ENCODE data around the gene CLRN1.

The CLRN1 gene

DNA sequence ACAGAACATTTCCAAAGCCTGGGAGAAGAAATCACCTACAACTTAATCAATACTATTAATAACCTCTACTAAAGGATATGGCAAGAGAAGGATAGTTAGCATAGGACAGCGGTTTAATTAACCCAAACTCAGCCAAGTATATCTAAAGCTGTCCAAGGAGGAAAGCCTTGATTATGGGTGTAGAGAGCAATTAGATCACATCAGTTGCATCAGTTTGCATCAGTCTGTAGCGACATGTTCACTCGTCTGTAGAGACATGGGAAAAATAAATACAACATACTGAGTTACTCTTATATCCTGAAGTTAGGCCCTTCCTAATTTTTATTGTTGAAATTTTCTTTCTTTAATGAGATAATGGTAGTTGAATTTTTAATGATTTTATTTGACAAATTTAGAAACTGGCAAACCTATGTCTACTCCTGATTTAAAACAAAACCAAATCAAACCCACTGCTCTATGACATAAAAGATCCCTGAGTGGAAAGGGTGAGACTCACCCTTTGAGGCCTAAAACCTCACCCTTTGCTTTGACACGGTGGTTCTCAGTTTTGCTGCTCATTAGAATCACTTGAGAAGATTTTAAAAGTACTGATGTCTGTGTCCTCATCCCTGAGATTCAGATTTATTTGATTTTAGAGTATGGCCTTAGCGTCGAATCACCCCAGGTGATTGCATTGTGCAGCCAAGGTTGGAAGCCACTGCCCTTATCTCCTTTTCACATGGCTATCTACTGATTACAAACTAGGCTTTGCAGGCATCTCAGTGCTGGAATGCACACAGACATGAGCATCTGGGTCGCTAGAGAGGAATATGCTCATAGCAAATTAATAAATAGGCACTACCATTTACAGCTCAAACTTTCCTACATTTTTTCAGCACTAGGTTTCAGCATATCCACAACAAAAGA is 2.8 kb upstream of the CLRN1 start:
- no peak for DNase-seq

DNA sequence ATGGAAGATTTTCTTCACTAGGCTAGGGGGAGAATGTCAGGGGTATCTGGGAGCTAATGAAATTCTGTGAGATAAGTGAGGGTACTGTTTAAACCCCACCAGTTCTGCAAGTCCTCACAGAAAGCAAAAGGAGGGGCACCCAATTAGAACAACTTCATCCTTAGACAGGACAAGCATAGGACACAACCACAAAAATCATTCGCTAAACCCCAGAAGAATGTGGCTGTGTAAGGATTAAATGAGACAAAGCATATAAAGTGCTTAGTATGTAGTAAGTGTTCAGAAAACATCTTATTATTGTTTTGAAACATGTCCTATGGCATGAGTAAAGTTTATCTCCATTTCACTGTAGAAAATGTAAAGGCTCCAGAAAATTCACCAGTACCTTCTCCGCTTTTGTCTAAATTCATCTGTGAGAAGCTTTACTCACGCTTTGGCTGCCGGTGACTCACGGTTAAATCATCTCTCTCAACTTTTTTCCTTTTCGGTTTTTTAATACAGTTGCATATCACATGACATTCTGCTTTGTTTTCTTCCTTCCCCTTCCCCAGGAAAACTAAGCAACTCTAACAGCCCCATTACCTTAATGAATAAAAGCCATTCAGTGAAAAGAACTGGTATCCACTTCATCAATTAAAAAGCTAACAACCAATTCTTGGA is 1.7 kb downstream of the CLRN1 start:
- DNase-seq = no peak

DNA sequence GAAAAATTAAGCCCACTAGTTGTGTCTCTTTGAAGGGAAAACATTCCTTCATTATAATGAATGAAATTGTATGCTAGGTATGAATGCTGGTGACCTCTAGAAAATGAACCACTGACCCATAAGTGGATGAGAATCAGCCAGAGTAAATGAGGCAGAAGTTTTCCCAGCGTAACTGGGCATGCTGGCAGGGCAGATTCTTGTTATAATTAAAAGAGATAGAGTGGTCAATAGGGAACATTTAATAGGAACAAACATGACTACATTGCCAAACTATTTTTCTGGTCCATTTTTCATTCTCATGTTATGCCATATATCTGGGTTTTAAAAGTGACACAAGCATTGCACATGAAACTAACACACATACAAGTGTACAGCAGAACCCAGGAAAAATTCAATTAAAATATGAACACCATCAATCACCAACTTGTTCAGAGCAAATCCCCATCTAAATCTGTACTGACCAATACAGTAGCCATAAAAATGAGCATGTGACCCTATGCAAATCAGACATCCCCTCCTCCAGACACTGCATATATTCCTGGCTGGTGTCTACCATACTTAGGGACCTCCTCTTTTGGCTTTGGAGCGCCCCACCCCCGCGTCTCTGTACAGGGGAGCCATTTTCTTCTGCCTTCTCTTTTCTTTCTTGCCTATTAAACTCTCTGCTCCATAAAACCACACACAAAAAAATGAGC is 4.0 kb downstream of the CLRN1 start:
- no peak for DNase-seq

DNA sequence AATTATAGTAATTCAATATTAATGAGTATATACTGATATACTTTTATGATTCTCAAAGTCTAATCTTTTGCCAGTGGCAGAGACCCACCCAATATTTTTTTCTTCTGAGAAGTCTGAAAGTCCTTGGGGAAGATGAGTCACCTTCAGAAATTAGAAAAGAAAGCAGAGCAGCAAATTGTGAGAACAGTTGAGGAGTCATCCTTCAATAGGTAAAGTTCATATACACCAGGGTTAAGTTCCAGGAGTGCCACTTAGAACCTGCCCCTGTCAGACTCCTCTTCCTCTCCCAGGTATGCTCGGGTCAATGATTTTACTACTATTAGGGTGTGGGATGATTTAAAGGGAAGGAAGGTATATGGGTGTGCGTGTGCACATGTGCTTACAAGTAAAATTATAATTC is 7.1 kb downstream of the CLRN1 start:
- DNase-seq = no peak

DNA sequence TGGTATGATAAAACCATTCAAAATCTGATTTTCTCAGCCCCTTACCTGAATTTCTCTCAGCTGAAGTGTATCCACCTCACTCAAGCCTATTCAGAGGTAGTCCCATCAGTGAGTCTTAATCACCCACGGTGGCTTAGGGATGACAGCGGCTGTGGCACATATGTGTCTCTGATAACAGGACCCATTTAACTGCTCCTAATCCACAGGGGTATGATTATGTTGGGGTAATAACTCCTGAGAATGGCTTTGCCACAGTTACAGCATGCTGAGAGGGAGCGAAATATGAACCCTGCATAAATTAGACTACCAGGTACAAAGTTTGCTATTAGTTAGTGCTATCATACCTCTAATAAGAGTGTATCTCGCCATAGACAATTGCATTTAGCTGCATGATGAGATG is 10.6 kb downstream of the CLRN1 start:
- DNase-seq = no peak

DNA sequence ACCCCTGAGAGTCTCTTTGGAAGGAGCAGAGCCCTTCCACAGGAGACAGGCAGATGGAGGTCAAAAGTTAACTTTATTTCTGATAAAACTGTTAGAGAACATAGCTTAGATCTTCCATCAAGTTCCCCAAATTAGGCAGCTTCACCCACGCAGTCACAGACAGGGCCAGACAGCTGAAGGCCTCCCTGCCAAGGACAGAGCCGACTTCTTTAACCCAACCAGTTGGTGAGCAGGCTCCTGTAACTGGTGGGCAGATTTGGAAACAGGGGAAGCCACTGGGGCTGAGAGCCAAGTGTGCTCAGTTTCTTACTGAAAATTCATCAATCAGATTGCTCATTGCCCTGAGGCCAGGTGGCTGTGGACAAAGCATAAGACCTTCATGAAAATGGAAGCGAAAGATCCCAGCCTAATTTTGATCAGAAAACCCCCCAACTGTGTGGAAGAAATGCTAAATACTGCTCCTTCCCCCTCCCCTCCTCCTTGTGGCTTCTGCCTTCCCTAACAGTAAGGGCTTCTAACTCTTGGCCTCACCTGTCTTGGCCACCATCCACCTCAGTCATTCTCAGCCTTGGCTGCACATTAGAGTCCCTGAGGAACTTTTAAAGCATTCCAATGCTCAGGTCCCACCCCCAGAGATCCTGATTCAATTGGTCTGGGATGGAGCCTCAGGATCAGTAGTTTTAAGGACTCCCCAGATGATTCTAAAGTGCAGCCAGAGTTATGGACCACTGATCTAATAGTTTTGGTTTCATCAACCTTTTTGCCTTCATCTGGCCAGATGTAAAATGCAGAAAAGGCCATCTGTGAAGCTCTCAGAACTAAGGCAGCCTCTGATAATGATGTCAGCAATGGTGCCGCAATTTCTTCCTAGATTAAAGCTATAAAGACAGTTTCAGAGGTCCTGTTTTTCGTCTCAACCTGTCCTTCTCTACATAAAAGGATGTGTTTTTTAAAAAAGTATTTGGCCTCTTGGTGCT is 11.5 kb downstream of the CLRN1 start:
- DNase-seq = no peak

DNA sequence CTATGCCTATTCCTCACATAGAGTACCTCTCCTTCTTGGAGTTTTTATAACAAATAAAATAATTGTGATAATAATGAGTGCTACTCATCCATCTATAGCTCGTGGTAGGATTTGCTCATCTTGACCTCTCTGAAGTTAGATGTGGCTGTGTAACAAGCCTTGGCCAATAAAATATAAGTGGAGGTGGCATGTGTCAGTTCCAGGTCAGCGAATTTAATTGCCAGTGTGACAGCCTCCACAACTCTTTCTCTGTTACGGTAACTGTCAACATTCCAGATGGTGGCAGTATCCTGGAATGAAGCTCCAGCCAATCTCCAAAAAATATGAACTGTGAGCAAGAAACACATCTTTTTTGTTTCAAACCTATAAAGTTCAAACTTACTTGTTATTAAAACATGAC is 13.8 kb downstream of the CLRN1 start:
- no peak for DNase-seq

DNA sequence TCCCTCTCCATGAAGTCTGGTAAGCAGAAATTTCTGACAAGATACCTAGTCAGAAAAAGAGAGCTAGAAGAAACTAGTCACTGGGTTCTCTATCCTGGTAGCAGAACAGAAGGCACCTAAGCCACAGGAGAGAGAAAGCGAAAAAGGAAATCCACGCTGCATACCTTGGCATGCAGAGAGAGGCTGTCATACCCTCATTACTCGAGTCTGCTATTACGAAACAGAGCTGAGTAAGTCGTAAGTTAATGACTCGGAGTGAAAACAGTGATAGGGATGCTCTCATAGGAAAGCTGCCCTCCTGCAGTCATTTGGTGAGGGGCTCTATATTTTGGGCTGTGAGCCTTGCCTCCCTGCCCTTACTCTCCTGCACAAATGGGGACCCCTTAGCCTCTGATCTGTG is 16.2 kb downstream of the CLRN1 start:
- no peak for DNase-seq

DNA sequence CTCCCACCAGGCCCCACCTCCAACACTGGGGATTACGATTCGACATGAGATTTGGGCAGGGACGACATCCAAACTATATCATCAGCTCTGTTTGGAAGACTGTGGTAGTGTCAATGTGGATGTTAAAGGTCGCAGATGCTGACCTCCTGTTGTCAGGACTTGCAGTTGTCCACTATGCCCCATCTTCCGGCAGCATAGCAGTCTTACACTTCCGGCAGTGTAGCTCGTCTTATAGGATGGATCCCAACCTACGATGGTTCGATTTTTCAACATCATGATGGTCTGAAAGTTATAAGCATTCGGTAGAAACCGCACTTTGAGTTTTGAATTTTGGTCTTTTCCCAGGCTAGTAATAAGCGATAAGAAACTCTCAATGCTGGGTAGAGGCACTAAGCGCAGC is 20.6 kb downstream of the CLRN1 start:
- DNase-seq = no peak

DNA sequence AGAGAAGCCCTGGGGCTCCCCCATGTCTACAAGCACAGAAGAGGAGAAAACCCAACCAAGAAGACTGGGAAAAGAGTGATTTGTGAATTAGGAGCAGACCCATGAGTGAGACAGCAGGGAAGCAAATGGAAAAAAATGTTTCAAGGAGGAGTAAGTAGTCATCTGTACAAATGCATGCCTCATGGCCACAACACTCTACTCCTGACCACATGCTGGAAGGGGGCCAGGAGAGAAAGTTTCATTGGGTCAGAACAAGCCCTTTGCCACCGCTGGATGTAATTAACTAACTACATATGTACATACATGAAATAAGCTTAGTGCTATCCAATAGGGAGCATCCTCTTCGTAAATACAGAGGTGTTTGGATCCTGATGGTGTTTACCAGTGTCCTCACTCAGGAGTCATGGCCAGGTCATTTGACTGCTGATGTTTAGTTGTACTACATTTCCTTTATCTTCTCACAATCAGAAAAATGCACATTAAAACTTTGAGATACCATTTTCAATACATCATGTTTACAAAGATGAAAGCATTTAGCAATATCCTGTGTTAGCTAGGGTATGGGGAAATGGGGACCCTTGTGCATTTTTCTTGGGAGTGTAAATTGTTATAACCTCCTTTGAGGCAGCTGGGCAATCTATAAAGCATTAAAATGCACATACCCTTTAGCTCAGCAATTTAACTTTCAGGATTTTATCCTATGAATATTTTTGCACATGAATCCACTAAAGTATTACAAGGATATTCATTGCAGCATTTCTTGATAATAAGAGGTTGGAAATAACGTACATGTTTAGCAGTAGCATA is 27.1 kb downstream of the CLRN1 start:
- DNase-seq = no peak

DNA sequence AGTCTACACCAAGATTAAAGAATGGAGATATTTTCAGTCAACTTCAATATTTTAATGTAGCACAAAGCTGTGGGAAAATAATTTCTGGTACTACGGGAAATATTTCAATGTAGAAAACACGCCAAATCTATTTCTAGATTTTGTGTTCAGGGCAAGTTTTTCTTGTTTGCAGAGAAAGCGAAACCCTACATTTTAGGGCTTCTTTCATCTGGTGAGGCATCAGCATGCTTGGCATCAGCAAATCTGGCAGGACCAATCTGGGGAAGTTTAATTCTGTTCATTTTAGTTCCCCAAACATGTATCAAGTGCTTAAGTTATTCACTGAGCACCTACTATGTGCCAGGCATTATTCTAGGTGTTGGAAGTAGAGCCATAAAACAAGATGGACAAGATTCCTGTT is 30.3 kb downstream of the CLRN1 start:
- no peak for DNase-seq

DNA sequence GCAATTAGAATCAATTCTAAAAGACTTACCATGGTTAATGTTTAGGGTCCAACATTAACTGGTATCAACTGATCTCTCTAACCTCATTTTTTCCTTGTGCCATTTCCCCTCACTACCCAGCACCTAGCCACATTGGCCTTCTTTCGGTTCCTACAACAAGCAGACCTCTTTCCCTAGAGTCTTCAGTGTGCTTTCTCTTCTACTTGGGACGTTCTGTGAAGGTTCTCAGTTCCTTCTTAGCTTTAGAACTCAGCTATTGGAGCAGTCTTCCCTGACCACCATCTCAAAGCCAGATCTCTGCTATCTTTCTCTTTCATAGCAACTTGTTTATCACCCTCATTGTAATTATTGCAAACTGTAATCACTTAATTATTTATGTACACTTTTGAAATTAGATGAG is 35.8 kb downstream of the CLRN1 start:
- no peak for DNase-seq

DNA sequence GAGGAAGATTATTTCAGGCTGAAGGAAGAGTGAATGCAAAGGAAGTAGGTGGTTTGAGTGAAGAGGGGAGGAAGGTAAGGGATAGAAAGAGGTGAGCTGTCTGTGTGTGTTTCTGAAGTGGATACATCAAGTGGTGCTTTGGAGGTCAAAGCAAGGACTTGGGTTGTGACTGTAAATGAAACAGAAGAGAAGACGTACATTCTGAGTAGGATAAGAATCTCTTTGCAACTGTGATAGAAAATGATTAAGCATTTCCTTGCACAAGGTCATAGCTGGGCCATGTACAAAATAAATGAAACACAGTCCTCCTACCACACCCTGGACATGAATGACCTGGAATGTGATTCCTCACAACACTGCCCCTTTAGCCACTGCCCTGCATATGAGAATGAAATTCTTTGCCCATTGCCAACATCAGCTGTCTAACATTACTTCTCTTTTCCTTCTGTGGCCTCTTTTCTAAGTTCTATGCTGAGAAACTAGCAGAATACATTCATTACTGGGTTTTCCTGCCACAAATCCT is 39.0 kb downstream of the CLRN1 start:
- DNase-seq = no peak

DNA sequence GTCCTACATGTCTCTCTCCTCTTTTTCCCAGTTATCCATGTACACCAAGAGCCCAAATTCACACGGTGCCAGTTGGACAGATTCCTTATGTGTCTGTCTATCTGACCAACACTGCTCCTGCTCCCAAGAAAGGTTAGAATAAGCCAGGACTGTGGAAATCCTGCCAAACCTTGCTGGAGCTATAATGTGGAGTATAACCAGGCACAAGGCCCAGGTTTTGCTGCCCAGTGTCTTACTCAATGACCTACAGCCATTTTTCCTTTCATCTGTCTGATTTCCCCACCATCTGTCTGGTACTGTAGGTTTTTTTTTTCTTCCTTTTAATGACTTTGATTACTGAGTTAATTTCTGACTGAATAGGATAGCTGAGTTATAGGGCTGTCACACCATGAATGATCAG is 40.8 kb downstream of the CLRN1 start:
- DNase-seq = no peak

DNA sequence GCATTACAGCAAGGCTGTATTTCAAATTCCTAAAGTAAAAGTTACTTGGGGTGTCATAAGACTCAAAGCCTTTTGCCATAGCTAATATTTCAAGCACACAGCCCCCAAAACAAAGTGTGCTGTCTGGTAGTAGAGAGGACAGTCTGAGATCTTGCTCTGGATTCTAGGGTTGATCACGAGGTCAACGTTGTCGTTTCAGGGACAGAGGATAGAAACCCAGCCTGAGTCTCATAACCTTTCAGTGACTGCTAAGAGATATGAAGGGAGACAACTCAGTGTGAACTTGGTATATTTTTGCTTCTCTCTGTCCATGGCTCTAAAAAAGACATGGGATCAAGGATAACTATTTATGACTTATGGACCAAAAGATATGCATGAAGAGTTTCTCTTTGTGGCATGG is 41.7 kb downstream of the CLRN1 start:
- no peak for DNase-seq

DNA sequence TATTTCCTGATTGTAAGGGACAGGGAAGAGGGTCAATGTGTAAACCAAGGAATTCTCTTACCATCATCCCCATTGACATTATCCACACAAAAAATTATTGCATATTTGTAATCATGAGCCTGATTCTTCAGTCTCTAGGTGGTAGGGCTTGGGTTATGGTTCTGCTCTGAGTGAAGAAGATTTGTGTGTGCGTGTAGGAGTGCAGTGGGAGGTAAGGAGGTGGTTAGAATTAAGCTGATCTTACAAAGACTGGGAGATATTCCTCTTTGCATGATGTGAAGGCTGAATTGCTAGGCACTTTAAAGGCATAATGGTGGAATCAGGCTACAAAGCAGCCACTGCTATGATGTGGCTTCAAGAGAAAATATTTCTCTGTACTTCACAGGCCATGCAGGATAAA is 44.3 kb downstream of the CLRN1 start:
- DNase-seq = no peak

DNA sequence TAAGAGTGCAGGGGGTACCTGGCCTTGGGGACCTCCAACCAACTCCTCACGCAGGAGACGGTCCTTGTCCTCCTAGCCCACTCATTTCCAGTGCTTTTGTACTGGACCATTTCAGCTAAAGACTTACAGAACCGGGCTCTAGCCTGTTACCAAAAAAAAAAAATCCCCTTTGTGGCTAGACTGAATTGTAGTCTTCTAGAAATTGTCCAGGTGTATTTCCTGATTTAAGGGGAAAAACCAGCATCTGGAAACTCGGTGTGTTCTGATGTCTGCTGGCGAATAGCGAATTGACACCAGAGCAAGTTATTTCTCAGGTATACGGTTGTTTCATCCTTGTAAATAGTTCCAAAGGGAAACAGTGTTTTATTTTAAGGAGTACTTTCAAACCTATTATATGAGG is 46.2 kb downstream of the CLRN1 start:
- DNase-seq = no peak

DNA sequence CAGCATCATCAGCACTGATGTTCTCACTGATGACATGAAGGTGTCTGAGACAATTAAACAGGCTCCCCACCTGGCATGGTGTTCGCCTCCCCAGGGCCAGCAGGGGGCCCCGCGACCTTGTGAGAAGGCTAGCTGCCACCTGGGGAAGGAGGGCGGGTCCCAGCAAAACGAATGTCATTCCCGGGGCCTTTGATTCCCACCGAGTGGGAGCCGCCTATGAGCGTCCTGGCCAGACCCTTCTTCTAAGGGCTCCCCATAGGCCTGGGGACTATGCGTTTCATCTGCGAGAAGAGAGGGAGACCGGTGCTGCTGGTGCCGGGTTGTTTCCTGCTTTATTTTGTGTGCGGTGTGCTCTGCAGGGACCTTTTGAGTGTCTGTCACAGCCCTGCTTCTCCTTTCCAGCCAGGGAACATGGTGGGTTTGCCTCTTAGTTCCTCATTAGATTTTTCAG is 46.8 kb downstream of the CLRN1 start:
- no peak for DNase-seq

DNA sequence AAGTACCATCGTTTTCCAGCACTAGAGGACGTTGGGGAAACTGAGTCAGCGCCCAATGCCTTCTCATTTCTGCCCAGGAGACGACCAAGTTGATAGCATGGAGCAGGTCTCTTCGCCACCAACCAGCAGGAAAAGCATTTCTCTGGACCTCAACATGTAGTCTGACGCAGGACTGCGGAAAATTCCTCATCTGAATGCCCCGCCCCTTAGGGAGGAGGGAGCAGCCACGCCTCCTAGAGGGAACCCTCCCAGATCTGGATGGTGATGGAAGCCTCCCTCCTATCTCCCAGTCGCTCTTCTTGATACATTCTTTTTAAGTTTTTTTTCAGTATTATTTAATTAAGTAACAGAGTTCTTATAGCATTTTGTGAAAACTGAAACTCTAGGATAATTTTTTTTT is 49.9 kb downstream of the CLRN1 start:
- no peak for DNase-seq

DNA sequence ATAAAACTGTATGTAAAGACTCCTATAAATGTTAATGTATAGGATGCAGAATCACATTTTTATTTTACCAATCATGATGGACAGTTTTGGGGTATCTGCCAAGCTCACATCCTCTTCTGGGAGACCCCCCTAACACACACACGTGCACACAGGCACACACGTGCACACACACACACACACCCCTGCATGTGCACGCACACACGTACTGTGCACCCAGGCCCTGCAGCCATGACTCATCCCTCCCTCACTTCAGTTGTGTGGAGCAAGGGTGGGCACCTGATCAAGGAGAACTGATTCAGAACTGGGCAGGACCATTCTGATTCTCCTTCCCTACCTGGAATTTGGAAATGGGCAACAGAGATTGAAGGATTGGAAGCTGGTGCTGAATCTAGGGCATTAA is 51.3 kb downstream of the CLRN1 start:
- no peak for DNase-seq

DNA sequence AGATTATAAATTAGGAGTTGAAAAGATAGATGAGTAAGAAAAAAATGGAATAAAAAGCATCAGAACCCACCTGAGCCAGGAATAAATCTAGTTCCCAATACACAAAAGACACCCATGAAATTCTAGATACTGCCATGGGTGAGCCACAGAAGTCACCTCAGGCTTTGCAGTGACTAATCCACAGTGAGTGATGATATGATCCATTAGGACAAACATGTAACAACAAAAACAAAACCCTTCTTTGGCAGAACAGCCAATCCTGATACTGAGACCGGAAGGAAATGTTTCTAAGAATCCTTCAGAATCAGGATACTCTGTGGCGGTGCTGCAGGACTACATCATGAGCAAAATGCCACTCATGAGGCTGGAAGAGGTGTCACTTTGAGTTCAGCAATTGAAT is 52.3 kb downstream of the CLRN1 start:
- DNase-seq = no peak

DNA sequence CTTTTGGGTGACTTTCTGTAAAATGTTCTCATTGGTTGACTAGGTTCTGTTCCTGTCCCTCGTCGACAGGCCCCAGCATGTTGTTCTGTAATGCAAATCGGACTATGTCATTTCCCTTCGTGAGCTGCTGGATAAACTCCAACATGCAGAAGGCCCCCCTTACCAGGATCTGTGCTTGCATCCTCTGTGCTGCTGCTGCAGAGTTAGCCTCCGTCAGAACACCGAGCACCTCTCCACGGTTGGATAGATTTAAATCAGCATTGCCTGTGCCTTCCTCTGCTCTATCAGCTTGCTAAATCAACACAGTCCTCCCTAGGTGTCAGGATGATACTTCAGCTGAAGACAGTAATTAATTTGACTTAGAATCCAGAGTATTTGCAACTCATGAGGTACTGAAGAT is 54.6 kb downstream of the CLRN1 start:
- no peak for DNase-seq

Measured in NCI-H187 treated with DMSO at 0.1 percent for 48 hours (cell line).